Embryonic facial prominence (tissue), 1 donor: ENCODE measurements around the gene MME.
"Not testable (repeated sequence)": the region's sequence is repeated elsewhere in the genome, so short reads cannot be mapped to it uniquely, and the experiment has no call there.

Experiments used
- DNase-seq: peaks from one replicate; pipeline ENCODE4 v3.0.0-alpha.2; 2016; ENCODE audit errors: extremely low spot score

MME gene

GRCh38 chr3:155083313-155083905 is 3.3 kb downstream of the MME start:
- DNase-seq = no peak

- no peak for DNase-seq
These were observed 4.4 kb downstream of the MME start for GRCh38 chr3:155084567-155084966.

GRCh38 chr3:155086051-155086450 is 5.9 kb downstream of the MME start:
- DNase-seq = no peak

GRCh38 chr3:155088706-155089345 is 8.7 kb downstream of the MME start:
- no peak for DNase-seq

- DNase-seq = no peak
These were observed 9.4 kb downstream of the MME start for GRCh38 chr3:155089495-155089894.

- no peak for DNase-seq
These were observed 13.1 kb downstream of the MME start for GRCh38 chr3:155093261-155093660.

GRCh38 chr3:155096303-155097008 is 16.3 kb downstream of the MME start:
- no peak for DNase-seq

- DNase-seq = no peak
These were observed 16.9 kb downstream of the MME start for GRCh38 chr3:155097009-155097349.

- DNase-seq = no peak
These were observed 21.3 kb downstream of the MME start for GRCh38 chr3:155101398-155101797.

- DNase-seq = no peak
These were observed 22.2 kb downstream of the MME start for GRCh38 chr3:155102329-155102728.

GRCh38 chr3:155103686-155104085 is 23.6 kb downstream of the MME start:
- DNase-seq = no peak

- no peak for DNase-seq
These were observed 26.0 kb downstream of the MME start for GRCh38 chr3:155106119-155106518.

GRCh38 chr3:155110022-155110421 is 29.9 kb downstream of the MME start:
- no peak for DNase-seq

GRCh38 chr3:155110996-155111901 is 31.1 kb downstream of the MME start:
- no peak for DNase-seq

- no peak for DNase-seq
These were observed 31.9 kb downstream of the MME start for GRCh38 chr3:155111971-155112370.

GRCh38 chr3:155112661-155113389 is 32.7 kb downstream of the MME start:
- no peak for DNase-seq

GRCh38 chr3:155124745-155125144 is 44.6 kb downstream of the MME start:
- not testable (repeated sequence) for DNase-seq

GRCh38 chr3:155129396-155129795 is 49.3 kb downstream of the MME start:
- no peak for DNase-seq

GRCh38 chr3:155130001-155130400 is 49.9 kb downstream of the MME start:
- no peak for DNase-seq

GRCh38 chr3:155131104-155131503 is 51.0 kb downstream of the MME start:
- DNase-seq = no peak

- not testable (repeated sequence) for DNase-seq
These were observed 54.2 kb downstream of the MME start for GRCh38 chr3:155134311-155134710.

- DNase-seq = no peak
These were observed 54.9 kb downstream of the MME start for GRCh38 chr3:155135003-155135402.
